Neural progenitor cell (in vitro differentiated cells): ENCODE results near the gene NTMT1. TPM values are rescaled to one million over a fixed set of nuclear protein-coding genes. Genes with fewer than 3 reads are reported as not detected.

Experiments
- DNase-seq: peaks from one replicate; pipeline ENCODE4 v3.0.0-alpha.2; 2016; ENCODE audit warnings: low spot score
- H2AFZ ChIP-seq: fragments of 200-600 bp; sonication (generic); replicated peaks from 2 replicates; pipeline ENCODE4 v1.6.1; 2016; ENCODE audit warnings: antibody characterized with exemption
- H3F3A ChIP-seq: fragments of 200-600 bp; sonication (generic); 2 replicates; pipeline ENCODE4 v1.6.1; 2016; ENCODE audit warnings: antibody characterized with exemption, low read depth
- H3K27ac ChIP-seq: fragments of 200-600 bp; sonication (generic); 2 replicates; pipeline ENCODE4 v1.5.1; 2016; ENCODE audit warnings: mild to moderate bottlenecking
- H3K27me3 ChIP-seq: fragments of 200-600 bp; sonication (generic); 2 replicates; pipeline ENCODE4 v1.6.1; 2016; ENCODE audit warnings: mild to moderate bottlenecking, moderate library complexity
- H3K36me3 ChIP-seq: fragments of 200-600 bp; sonication (generic); 2 replicates; pipeline ENCODE4 v1.5.1; 2016
- H3K4me1 ChIP-seq: fragments of 200-600 bp; sonication (generic); 2 replicates; pipeline ENCODE4 v1.6.1; 2016; ENCODE audit warnings: mixed run types
- H3K4me2 ChIP-seq: fragments of 200-600 bp; sonication (generic); 2 replicates; pipeline ENCODE4 v1.6.1; 2016
- H3K4me3 ChIP-seq: fragments of 200-600 bp; sonication (generic); 2 replicates; pipeline ENCODE4 v1.5.1; 2016
- H3K79me2 ChIP-seq: fragments of 200-600 bp; sonication (generic); 2 replicates; pipeline ENCODE4 v1.6.1; 2016; ENCODE audit warnings: low read depth
- H3K9ac ChIP-seq: fragments of 200-600 bp; sonication (generic); 2 replicates; pipeline ENCODE4 v1.6.1; 2016
- H3K9me3 ChIP-seq: fragments of 200-600 bp; sonication (generic); 2 replicates; pipeline ENCODE4 v1.5.1; 2016; ENCODE audit warnings: low read depth
- H4K20me1 ChIP-seq: fragments of 200-600 bp; sonication (generic); 2 replicates; pipeline ENCODE4 v1.6.1; 2016; ENCODE audit warnings: low read depth
- H3K27ac Mint-ChIP-seq: 3 replicates; pipeline ENCODE4 v1.8.0; 2021; ENCODE audit warnings: mixed read lengths
- H3K27me3 Mint-ChIP-seq: 2 replicates; pipeline ENCODE4 v1.8.0; 2022; ENCODE audit warnings: low read depth, mild to moderate bottlenecking, inconsistent platforms, moderate library complexity, mixed read lengths; ENCODE audit not compliant: insufficient read depth
- H3K36me3 Mint-ChIP-seq: 3 replicates; pipeline ENCODE4 v1.8.0; 2021; ENCODE audit warnings: mixed read lengths
- H3K4me1 Mint-ChIP-seq: 3 replicates; pipeline ENCODE4 v1.8.0; 2021; ENCODE audit warnings: mixed read lengths
- H3K4me3 Mint-ChIP-seq: 3 replicates; pipeline ENCODE4 v1.8.0; 2021; ENCODE audit warnings: mild to moderate bottlenecking, moderate library complexity, mixed read lengths
- H3K9me3 Mint-ChIP-seq: 3 replicates; pipeline ENCODE4 v1.8.0; 2020; ENCODE audit warnings: mixed read lengths
- EZH2 ChIP-seq: fragments of 200-600 bp; sonication (generic); IDR thresholded peaks from 2 replicates; pipeline ENCODE4 v1.6.1; 2017; ENCODE audit warnings: antibody characterized with exemption, mild to moderate bottlenecking, moderate library complexity
- EZH2phosphoT487 ChIP-seq: fragments of 200-600 bp; sonication (generic); IDR thresholded peaks from 2 replicates; pipeline ENCODE4 v1.6.1; 2017; ENCODE audit warnings: antibody characterized with exemption
- total RNA-seq: library from RNA; depleted of rRNA; stranded (reverse); fragments of >200 nt; gene quantifications from 2 replicates; pipeline ENCODE4 v1.2.3, GENCODE V29; 2015; ENCODE audit warnings: low replicate concordance
- TF ChIP-seq, protein P1 (sequence below): fragments of 200-600 bp; sonication (generic); IDR thresholded peaks from 2 replicates; pipeline ENCODE4 v1.5.1; 2017; ENCODE audit warnings: antibody characterized with exemption, mild to moderate bottlenecking

Gene NTMT1
- total RNA-seq, 1 donor from 2014 or later: 22.2 TPM

DNA sequence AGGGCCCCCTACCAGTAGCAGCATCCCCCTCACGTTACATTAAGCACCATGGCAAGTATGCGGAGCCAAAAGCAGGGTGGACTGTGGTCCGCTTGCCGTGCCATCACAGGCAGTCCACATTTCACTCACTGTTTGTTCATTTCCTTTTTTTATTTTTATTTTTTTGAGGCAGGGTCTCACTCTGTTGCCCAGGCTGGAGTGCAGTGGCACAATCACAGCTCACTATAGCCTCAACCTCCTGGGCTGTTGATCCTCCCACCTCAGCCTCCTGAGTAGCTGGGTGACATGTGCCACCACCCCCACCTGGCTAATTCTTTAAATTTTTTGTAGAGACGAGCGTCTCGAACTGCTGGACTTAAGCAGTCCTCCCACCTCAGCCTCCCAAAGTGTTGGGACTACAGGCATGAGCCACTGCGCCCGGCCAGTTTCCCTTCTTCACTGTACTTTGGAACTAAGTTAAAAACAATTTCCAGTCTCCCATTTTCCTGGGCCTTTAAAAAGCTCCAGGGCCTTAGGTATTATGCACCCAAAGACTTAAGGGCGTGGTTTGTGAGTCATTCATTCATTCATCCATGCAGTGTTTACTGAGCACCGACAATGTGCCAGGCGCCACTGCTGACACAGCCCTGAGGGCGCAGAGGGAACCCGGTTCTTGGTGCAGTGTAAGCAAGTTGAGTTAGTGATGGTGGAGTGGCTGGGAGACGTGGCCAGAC, 59.4 kb downstream of the NTMT1 start:
- Histone ChIP-seq H3K27ac (no peak overlapping the region), H3K4me2 (no peak overlapping the region), H3K27me3 (no peaks in the 10 kb centered on the region), H4K20me1 (no peaks in the 10 kb centered on the region), H3F3A (peaks cover 2% of the 10 kb centered on the region), H3K9ac (no peak overlapping the region), H3K9me3 (no peaks in the 10 kb centered on the region), H2AFZ (no peak overlapping the region), H3K79me2 (no peaks in the 10 kb centered on the region), H3K4me1 (no peaks in the 10 kb centered on the region), H3K36me3 (no peaks in the 10 kb centered on the region), H3K4me3 (no peak overlapping the region)
- H3K4me1 Mint-ChIP-seq: peaks cover 2% of the 10 kb centered on the region
- no peak overlapping the region for H3K27ac Mint-ChIP-seq
- TF ChIP-seq EZH2 (no peak), EZH2phosphoT487 (no peak)
- TF ChIP-seq, protein P1, sequence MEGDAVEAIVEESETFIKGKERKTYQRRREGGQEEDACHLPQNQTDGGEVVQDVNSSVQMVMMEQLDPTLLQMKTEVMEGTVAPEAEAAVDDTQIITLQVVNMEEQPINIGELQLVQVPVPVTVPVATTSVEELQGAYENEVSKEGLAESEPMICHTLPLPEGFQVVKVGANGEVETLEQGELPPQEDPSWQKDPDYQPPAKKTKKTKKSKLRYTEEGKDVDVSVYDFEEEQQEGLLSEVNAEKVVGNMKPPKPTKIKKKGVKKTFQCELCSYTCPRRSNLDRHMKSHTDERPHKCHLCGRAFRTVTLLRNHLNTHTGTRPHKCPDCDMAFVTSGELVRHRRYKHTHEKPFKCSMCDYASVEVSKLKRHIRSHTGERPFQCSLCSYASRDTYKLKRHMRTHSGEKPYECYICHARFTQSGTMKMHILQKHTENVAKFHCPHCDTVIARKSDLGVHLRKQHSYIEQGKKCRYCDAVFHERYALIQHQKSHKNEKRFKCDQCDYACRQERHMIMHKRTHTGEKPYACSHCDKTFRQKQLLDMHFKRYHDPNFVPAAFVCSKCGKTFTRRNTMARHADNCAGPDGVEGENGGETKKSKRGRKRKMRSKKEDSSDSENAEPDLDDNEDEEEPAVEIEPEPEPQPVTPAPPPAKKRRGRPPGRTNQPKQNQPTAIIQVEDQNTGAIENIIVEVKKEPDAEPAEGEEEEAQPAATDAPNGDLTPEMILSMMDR: no peak
- H3K4me3 Mint-ChIP-seq: no peak overlapping the region
- H3K9me3 Mint-ChIP-seq: no peaks in the 10 kb centered on the region
- peaks cover 9% of the 10 kb centered on the region for H3K27me3 Mint-ChIP-seq
- DNase-seq: no peak
- no peaks in the 10 kb centered on the region for H3K36me3 Mint-ChIP-seq

Other genes starting within 250 kb of the NTMT1 start
- not detected in 2 replicates for gene C9orf50, start 5.1 kb upstream of the NTMT1 start, total RNA-seq
- 9.2 and 21.1 TPM in 2 replicates for gene ASB6, start 16.0 kb downstream of the NTMT1 start, total RNA-seq
- 1.5 and 5.2 TPM in 2 replicates for gene PRRX2, start 39.5 kb downstream of the NTMT1 start, total RNA-seq
- gene PTGES, start 126.9 kb downstream of the NTMT1 start, total RNA-seq: 2.3 and 2.9 TPM in 2 replicates
- gene TOR1B, start 177.0 kb downstream of the NTMT1 start, total RNA-seq: 12.2 and 19.0 TPM in 2 replicates
- gene TOR1A, start 198.0 kb downstream of the NTMT1 start, total RNA-seq: 39.6 and 42.4 TPM in 2 replicates
- 40.9 and 42.2 TPM in 2 replicates for gene C9orf78, start 209.1 kb downstream of the NTMT1 start, total RNA-seq
- gene USP20, start 209.3 kb downstream of the NTMT1 start, total RNA-seq: 10.8 and 25.2 TPM in 2 replicates